Fibroblast of the aortic adventitia (primary cell): ENCODE measurements around the gene UVSSA. TPM values are rescaled to one million over a fixed set of nuclear protein-coding genes. Genes with fewer than 3 reads are reported as not detected.

Source experiments
- DNase-seq: peaks from one replicate; pipeline ENCODE4 v3.0.0-alpha.2; 2010; ENCODE audit warnings: low read depth
- H3K4me3 ChIP-seq: 2 replicates; pipeline ENCODE4 v1.5.1; 2011; ENCODE audit warnings: low read depth, mild to moderate bottlenecking, control low read depth, low read length, moderate library complexity
- total RNA-seq: library from RNA; depleted of rRNA; stranded (reverse); fragments of >200 nt; gene quantifications from 2 replicates; pipeline ENCODE4 v1.2.3, GENCODE V29; 2012; ENCODE audit warnings: low replicate concordance
- TF ChIP-seq, protein P1 (sequence below): IDR thresholded peaks from 2 replicates; pipeline ENCODE4 v1.5.1; 2011; ENCODE audit warnings: mild to moderate bottlenecking, low read length, control low read depth, inconsistent platforms; ENCODE audit not compliant: insufficient read depth

The UVSSA gene
- total RNA-seq, 1 donor: 8.7 TPM

DNA sequence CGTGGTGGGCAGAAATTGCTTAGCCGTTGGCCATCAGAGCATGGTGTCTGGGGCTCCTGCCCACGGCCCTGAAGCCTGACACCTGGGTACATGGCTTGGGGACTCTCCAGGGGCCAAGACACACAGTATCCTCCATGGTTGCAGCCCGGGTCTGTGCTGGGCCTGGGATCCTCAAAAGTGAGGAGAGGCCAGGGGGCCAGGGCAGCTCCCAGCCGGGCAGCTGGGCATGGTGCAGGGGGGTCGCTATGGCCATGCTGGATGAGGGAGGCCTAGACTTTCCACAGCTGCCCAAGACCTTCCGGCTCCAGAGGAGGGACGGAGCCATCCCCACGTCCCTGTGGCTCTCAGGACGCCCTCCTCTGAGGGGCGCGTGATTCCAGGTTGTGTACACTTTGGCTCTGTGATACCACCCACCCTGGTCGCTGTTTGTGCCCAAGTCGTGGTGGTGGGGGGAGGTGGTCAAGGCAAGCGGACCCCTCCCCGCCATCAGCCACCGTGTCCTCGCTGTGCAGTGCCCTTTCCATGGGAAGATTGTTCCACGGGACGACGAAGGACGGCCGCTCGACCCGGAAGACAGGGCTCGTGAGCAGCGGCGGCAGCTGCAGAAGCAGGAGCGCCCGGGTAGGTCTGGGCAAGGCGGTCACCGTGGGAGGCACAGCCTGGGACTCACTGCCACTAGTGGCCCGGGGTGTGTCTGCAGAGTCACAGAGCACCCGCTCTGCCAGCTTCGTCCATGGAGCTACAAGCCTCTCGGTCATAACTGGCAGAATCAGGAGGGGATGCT, 33.6 kb downstream of the UVSSA start:
- TF ChIP-seq, protein P1, sequence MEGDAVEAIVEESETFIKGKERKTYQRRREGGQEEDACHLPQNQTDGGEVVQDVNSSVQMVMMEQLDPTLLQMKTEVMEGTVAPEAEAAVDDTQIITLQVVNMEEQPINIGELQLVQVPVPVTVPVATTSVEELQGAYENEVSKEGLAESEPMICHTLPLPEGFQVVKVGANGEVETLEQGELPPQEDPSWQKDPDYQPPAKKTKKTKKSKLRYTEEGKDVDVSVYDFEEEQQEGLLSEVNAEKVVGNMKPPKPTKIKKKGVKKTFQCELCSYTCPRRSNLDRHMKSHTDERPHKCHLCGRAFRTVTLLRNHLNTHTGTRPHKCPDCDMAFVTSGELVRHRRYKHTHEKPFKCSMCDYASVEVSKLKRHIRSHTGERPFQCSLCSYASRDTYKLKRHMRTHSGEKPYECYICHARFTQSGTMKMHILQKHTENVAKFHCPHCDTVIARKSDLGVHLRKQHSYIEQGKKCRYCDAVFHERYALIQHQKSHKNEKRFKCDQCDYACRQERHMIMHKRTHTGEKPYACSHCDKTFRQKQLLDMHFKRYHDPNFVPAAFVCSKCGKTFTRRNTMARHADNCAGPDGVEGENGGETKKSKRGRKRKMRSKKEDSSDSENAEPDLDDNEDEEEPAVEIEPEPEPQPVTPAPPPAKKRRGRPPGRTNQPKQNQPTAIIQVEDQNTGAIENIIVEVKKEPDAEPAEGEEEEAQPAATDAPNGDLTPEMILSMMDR: no peak
- no peak overlapping the region for H3K4me3 ChIP-seq
- no peak for DNase-seq

DNA sequence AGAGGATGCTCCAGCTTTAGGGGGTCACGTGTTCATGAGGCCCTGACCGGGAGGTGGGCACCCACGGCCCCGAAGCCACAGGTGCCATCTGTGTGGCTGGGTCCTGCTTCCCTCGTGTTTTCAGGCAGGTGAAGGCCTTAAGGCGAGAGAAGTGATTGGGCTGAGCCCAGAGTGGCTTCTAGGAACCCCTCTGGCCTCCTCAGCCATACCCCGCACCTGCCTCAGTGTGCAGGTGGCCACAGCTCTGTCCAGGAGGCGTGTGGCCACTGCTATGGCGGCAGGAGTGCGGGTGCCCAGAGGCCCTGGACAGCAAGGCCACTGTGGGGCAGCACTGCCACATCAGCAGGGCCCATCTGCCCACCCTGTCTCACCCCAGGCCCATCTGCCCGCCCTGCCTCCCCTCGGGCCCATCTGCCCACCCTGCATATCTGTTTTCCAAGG, 34.2 kb downstream of the UVSSA start:
- no peak for DNase-seq
- no peak overlapping the region for H3K4me3 ChIP-seq
- TF ChIP-seq, protein P1: no peak

DNA sequence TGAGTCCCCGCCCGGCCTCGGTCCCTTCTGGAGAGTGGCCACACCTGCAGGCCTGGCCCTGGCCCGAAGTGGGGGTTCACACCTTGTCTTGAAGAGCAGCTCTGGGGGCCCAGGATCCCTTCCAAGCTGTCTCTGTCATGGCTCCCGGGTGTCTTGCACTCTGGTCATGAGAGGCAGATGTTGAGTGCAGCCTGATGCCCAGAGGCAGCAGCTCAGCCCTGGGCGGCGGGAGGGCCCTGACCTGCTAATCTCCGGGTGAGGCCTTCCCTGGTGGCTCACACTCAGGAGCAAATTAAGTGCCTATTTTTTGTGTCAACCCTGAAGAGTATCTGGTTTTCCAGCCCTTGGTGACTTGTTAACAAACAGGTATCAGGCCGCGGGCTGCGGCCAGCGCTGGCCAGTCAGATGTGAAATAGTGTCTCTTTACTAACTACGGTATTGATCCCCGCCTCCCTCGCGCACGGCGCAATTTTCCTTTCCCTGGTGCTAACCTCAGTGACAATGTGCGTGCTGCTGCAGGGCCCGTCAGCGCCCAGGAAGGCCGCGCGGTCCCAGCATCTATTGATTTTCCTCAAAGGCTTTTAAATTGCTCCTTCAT, 35.0 kb downstream of the UVSSA start:
- DNase-seq: no peak
- H3K4me3 ChIP-seq: no peak overlapping the region
- TF ChIP-seq, protein P1: no peak

DNA sequence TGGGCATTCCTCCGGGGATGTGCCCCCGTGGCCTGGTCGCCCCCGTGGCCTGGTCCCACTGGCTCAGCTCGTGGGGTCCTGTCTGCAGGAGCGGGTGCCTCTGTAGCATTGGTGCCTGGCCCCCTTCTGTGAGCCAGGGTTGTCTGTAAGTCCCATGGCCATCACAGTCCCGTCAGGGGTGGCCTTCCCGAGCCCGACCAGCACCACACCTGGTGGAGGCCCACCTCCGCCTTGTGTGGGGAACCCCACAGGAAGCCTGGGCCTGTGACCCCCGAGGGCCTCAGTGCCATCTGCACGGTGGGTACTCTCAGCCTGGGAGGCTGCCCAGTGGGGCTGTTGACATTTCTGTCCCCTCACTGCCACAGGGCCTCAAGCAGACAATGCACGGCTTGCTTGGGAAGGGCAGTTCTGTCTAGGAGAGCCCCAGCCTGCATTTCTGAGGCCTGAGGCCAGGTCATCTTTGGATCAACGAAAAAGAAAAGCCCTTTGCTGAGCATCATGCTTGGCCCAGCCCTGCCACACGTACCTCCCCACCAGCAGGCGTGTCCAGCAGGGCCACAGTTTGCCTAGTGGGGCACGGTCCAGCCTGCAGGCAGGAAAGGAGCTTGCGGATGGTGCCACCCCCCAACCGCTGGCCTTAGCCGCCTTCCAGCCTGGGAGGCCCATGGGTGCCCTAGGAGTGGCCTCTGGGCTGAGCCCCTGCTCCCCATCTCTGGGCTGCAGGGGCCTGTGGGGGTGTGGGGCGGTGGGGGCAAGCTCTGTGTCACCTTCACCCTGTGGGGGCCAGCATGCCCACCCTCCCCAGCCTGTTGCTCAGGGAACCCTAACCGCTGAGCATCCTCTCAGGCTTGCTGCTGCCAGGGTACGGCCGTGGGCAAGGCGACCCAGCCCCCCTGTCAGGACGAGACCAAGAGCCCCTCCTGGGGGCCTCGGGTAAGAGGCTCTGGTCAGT, 36.0 kb downstream of the UVSSA start:
- TF ChIP-seq, protein P1: no peak

DNA sequence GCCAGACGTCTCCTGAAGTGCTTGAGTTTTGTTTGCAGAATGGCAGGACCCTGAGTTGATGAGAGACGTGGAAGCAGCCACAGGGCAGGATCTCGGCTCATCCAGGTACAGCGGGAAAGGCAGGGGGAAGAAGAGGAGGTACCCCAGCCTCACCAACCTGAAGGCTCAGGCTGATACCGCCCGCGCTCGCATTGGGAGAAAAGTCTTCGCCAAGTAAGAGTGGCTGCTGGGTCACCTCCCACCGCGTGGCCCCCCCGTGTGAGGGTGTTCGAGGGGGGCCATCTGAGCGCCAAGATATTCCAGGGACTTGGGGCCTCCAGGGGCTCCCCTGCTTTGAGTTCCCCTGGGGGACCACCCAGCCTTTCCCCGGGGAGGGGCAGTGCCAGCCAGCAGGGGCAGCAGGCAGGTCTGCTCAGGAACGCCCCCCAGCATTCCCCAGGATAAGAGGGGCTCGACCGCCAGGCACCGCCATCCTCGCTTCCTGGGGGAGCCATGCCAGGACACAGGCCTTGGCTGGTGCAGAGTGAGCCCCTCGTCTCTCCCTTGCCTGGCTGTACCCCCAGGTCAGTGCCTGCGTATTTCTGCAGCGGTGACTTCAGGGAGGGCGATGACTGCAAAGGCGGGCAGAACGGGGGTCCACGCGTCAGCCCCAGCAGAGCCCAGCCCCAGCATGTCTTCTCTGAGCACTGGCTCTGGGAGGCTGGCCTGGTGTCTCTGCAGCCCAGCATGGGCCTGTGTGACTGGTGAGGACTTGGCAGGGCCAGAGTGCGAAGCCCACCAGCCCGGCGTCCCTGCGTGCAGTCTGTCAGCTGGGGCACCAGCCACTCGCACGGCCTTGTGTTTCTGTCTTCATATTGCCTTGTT, 37.0 kb downstream of the UVSSA start:
- H3K4me3 ChIP-seq: no peak overlapping the region
- no peak for DNase-seq
- TF ChIP-seq, protein P1: no peak

More for the DNA sequence above, 36.0 kb downstream of the UVSSA start:
- no peak for DNase-seq
- H3K4me3 ChIP-seq: no peak overlapping the region
